ENCODE results near the gene SLC25A25. TPM values are rescaled to one million over a fixed set of nuclear protein-coding genes. Genes with fewer than 3 reads are reported as not detected.
A peak's percentile ranks its signal among the peaks of the same experiment; 100 is the strongest.

The SLC25A25 gene
- total RNA-seq, 6 experiments from 2014 or later = 21.2 to 81.5 (median 53.3) TPM

DNA sequence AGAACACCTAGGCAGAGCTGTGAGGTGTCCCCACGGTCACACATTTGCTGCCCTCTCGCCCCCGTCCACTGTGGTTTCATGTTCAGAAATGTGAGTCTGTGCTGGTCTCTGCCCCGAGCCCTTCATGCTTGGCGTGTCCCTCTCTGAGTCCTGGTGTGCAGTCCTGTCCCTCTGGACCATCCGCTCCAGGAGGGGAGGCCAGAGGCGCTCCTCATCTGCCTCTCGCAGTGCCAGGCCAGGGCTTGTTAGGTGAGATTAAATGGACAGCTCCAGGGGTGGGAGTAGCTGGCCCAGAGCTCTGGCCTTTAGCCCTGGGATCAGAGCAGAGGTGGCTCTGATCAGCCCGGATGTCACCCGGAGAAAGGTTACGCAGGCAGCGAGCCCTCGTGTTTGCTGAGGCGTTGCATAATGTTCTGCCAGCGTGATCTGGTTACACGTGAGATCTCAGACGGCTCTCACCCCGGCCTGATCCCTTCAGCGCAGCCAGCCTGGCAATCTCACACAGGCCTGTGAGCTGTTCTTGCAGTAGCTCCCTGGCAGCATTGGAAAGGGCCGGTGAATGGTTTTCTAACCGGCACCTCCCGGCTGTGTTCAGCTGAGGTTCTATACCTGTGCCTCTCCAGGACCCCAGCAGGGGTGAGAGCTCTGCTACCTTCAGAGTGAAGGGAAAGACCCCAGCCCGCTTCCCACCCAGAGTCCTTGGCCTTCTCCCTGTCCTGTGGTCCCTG lies 35.0 kb downstream of the SLC25A25 start:
- DNase-seq (peak; percentile 87 to 95 (median 93)), ATAC-seq (peak; percentile 21 to 59 (median 44))
- peak overlapping the region in 2 of 3 donors; percentile 3 to 22 for H3K4me3 ChIP-seq
- H3K36me3 ChIP-seq = peaks cover 14 to 50% (median 34%) of the 10 kb centered on the region in 4 donors
- no peaks in the 10 kb centered on the region for H3K9me3 ChIP-seq
- WGBS (ENCODE audit: insufficient coverage, low coverage, low lambda C conversion rate, missing lambda C conversion rate) = 26% methylated on average over 3 of the region's 23 CpGs
- intact Hi-C loops (cut with DNase I) = loop anchor here in 1 of 2 donors (10.0 kb wide), 1 partner anchor 118 kb away; the partner anchor contains the start of gene EEIG1
- peaks cover 0 to 71% (median 30%) of the 10 kb centered on the region in 4 donors for H3K4me1 ChIP-seq
- H3K27me3 ChIP-seq = no peaks in the 10 kb centered on the region
- H3K27ac ChIP-seq = peak overlapping the region; percentile 93 to 99 (median 94)
- peak; percentile 80 for TF ChIP-seq POLR2A (IDR thresholded peaks at IDR 0.05)
- TF ChIP-seq, protein P1, sequence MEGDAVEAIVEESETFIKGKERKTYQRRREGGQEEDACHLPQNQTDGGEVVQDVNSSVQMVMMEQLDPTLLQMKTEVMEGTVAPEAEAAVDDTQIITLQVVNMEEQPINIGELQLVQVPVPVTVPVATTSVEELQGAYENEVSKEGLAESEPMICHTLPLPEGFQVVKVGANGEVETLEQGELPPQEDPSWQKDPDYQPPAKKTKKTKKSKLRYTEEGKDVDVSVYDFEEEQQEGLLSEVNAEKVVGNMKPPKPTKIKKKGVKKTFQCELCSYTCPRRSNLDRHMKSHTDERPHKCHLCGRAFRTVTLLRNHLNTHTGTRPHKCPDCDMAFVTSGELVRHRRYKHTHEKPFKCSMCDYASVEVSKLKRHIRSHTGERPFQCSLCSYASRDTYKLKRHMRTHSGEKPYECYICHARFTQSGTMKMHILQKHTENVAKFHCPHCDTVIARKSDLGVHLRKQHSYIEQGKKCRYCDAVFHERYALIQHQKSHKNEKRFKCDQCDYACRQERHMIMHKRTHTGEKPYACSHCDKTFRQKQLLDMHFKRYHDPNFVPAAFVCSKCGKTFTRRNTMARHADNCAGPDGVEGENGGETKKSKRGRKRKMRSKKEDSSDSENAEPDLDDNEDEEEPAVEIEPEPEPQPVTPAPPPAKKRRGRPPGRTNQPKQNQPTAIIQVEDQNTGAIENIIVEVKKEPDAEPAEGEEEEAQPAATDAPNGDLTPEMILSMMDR (IDR thresholded peaks at IDR 0.05) = no peak

DNA sequence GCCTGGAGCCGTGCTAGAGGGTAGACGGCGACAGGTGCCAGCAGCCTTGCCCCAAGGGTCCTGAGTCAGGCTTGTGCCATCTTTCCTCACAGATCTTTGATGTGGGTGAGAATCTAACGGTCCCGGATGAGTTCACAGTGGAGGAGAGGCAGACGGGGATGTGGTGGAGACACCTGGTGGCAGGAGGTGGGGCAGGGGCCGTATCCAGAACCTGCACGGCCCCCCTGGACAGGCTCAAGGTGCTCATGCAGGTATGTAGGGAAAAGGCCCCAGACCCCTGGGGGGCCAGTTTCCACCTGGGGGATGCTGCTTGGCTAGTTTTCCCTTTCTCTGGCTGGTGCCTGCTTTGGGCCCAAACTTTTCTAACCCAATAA lies 35.5 kb downstream of the SLC25A25 start:
- Histone ChIP-seq H3K4me3 (peak overlapping the region in 2 of 3 donors; percentile 3 to 22), H3K27ac (peak overlapping the region; percentile 93 to 99 (median 94)), H3K4me1 (peaks cover 0 to 75% (median 30%) of the 10 kb centered on the region in 4 donors), H3K27me3 (no peaks in the 10 kb centered on the region), H3K9me3 (no peaks in the 10 kb centered on the region), H3K36me3 (peaks cover 14 to 56% (median 37%) of the 10 kb centered on the region in 4 donors)
- peak; percentile 1 to 17 (median 4) for ATAC-seq
- TF ChIP-seq, protein P1 (IDR thresholded peaks at IDR 0.05) = peak in 3 of 4 donors; percentile 31 to 41 (median 35)
- no peak for TF ChIP-seq POLR2A (IDR thresholded peaks at IDR 0.05)
- intact Hi-C loops (cut with DNase I) = loop anchor here in 1 of 2 donors (10.0 kb wide), 1 partner anchor 119 kb away; the partner anchor contains the start of gene EEIG1
- 34% methylated on average over 2 of the region's 8 CpGs for WGBS (ENCODE audit: insufficient coverage, low coverage, low lambda C conversion rate, missing lambda C conversion rate)
- DNase-seq = peak in 1 of 3 donors; percentile 83

DNA sequence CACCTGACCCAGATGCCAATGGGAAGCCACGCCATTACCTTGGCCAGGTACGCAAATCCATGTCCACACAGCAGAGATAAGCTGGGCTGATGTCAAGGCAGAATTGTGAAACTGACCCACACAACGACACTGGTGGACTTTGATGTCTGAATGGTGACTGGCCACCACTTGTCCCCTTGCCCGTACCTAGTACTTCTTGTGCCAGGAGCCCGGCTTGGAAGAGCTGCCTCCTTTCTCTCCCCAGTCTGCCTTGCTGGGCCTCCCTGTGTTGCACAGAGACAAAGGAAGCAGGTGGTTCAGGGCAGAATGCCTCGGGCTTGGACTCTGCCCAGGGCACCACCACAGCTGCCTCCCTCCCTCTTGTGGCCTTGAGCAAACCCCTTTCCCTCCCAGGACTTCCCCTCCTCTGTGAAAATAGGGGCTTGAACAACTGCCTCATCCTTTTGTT lies 36.2 kb downstream of the SLC25A25 start:
- no peaks in the 10 kb centered on the region for H3K27me3 ChIP-seq
- WGBS (ENCODE audit: insufficient coverage, low coverage, low lambda C conversion rate, missing lambda C conversion rate) = 50% methylated on average over 1 of the region's 6 CpGs
- peak overlapping the region in 1 of 3 donors; percentile 22 for H3K4me3 ChIP-seq
- ATAC-seq (peak; percentile 9 to 62 (median 26)), DNase-seq (peak; percentile 79 to 95 (median 91))
- H3K27ac ChIP-seq = peak overlapping the region; percentile 93 to 99 (median 94)
- peaks cover 14 to 59% (median 37%) of the 10 kb centered on the region in 4 donors for H3K36me3 ChIP-seq
- peaks cover 0 to 81% (median 30%) of the 10 kb centered on the region in 4 donors for H3K4me1 ChIP-seq
- H3K9me3 ChIP-seq = no peaks in the 10 kb centered on the region
- intact Hi-C loops (cut with DNase I) = loop anchor here in 1 of 2 donors (10.0 kb wide), 1 partner anchor 119 kb away; the partner anchor contains the start of gene EEIG1
- peak; percentile 78 for TF ChIP-seq POLR2A (IDR thresholded peaks at IDR 0.05)
- TF ChIP-seq, protein P1 (IDR thresholded peaks at IDR 0.05) = no peak

DNA sequence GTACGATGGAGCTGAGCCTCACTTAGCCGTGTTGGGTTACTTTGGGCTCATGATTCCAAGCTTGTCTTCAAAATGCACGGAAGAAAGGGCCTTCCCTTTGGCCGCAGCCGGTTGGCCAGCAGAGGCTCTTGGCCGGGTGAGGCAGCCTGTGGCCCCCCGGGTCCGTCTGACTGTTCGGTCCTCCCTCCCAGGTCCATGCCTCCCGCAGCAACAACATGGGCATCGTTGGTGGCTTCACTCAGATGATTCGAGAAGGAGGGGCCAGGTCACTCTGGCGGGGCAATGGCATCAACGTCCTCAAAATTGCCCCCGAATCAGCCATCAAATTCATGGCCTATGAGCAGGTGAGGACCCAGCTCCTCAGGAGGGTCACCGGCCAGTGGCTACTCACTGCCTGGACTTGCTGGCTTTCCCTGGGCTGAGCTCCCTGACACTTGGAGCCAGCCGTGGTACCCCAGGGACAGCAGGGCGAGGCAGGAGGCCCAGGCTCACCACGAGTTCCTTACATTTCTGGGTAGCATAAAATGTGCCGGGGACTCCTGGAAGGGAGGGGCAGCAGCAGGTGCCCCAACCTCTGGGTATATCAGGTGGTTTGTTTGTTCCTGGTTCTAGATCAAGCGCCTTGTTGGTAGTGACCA lies 37.6 kb downstream of the SLC25A25 start:
- intact Hi-C loops (cut with DNase I) = loop anchor here in 1 of 2 donors (10.0 kb wide), 1 partner anchor 121 kb away; the partner anchor contains the start of gene EEIG1
- DNase-seq (peak in 1 of 3 donors; percentile 50), ATAC-seq (no peak)
- no peaks in the 10 kb centered on the region for H3K27me3 ChIP-seq
- H3K9me3 ChIP-seq = no peaks in the 10 kb centered on the region
- 94% methylated on average over 5 of the region's 21 CpGs for WGBS (ENCODE audit: insufficient coverage, low coverage, low lambda C conversion rate, missing lambda C conversion rate)
- peaks cover 14 to 59% (median 37%) of the 10 kb centered on the region in 4 donors for H3K36me3 ChIP-seq
- H3K27ac ChIP-seq = peak overlapping the region; percentile 93 to 99 (median 94)
- no peak overlapping the region for H3K4me3 ChIP-seq
- peaks cover 0 to 82% (median 30%) of the 10 kb centered on the region in 4 donors for H3K4me1 ChIP-seq
- TF ChIP-seq, protein P1 (IDR thresholded peaks at IDR 0.05) = no peak
- peak; percentile 27 for TF ChIP-seq POLR2A (IDR thresholded peaks at IDR 0.05)

All from right lobe of liver (tissue), 6 donors.